ENCODE results near the gene ANKRD26.

DNA sequence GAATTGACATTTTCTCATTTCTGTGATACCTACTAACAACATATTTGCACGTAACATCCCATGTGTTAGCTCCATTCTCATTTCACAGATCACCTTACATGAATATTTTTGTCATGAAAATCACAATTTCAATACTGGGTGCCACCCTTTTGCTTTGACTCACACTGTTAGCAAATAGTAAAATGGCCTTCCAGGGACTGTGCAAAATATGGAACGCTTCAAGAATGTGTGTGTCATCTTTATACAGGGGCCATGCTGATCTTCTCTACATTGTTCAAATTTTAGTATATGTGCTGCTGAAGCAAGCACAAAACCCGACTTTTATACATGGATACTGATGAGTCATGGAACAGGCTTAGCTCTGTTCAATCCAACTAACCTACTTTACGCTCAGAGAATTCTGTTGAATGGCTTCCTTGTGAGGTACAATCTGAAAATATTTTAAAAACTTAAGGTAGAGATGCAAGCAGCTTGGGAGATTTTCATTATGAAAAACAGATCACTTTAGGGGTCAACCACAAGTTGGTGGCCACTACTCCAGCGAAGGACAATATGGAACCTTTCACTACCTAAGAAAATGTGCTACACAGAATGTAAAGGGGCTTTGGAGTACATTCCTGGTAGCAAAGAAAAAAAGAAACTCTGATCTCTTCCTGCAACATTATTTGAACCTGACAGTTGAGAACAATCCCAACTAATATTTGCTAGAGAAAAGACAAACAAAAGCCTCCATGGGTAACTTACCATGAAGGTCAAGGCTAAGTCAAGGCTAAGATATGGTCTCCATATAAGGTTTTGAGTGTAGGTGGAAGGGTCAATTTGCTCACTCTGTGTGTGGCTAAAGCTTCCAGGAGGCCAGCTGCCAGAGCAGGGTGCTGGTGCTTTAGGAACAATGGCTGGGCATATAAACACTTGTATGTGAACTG, 11.9 kb downstream of the ANKRD26 start:
- TF ChIP-seq, protein P1, sequence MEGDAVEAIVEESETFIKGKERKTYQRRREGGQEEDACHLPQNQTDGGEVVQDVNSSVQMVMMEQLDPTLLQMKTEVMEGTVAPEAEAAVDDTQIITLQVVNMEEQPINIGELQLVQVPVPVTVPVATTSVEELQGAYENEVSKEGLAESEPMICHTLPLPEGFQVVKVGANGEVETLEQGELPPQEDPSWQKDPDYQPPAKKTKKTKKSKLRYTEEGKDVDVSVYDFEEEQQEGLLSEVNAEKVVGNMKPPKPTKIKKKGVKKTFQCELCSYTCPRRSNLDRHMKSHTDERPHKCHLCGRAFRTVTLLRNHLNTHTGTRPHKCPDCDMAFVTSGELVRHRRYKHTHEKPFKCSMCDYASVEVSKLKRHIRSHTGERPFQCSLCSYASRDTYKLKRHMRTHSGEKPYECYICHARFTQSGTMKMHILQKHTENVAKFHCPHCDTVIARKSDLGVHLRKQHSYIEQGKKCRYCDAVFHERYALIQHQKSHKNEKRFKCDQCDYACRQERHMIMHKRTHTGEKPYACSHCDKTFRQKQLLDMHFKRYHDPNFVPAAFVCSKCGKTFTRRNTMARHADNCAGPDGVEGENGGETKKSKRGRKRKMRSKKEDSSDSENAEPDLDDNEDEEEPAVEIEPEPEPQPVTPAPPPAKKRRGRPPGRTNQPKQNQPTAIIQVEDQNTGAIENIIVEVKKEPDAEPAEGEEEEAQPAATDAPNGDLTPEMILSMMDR (conservative IDR thresholded peaks at IDR 0.05 in 1 of 2, IDR thresholded peaks at IDR 0.05 in 1 of 2; ENCODE audit: extremely low read depth in 1 of 2, insufficient read depth in 1 of 2, low read depth in 1 of 2, low read length in 2 of 2): no peak
- no peak for TF ChIP-seq EZH2 (IDR thresholded peaks at IDR 0.05; ENCODE audit: borderline replicate concordance, low read length)

Measured in mammary epithelial cell (primary cell).